ENCODE data around the gene SLC39A11.

- TF ChIP-seq CTCF (conservative IDR thresholded peaks at IDR 0.05 in 1 of 2, IDR thresholded peaks at IDR 0.05 in 1 of 2; ENCODE audit: extremely low read depth in 1 of 2, insufficient read depth in 1 of 2, low read depth in 1 of 2, low read length in 2 of 2): no peak
- TF ChIP-seq EZH2 (IDR thresholded peaks at IDR 0.05; ENCODE audit: borderline replicate concordance, low read length): no peak
Measured at GRCh38 chr17:72915625-72916081, 176.8 kb downstream of the SLC39A11 start.
